HepG2 (cell line): ENCODE results near the gene SOCS1. TPM values are rescaled to one million over a fixed set of nuclear protein-coding genes. Genes with fewer than 3 reads are reported as not detected.
A peak's percentile ranks its signal among the peaks of the same experiment; 100 is the strongest.

ENCODE experiments used
- ATF5 ChIP-seq: sonication (generic); formaldehyde crosslinking; IDR thresholded peaks from 2 replicates; pipeline ENCODE4 v1.4.0; 2020; ENCODE audit warnings: mild to moderate bottlenecking, low read depth, missing genetic modification reagents
- HOXD1 ChIP-seq: sonication (generic); formaldehyde crosslinking; IDR thresholded peaks from 2 replicates; pipeline ENCODE4 v1.5.0; 2020; ENCODE audit warnings: missing genetic modification reagents
- KLF15 ChIP-seq: sonication (generic); formaldehyde crosslinking; IDR thresholded peaks from 2 replicates; pipeline ENCODE4 v1.8.1; 2023; ENCODE audit warnings: borderline replicate concordance, mild to moderate bottlenecking, inconsistent platforms, missing genetic modification reagents, mixed read lengths
- MBD4 ChIP-seq: IDR thresholded peaks from 2 replicates; pipeline ENCODE4 v1.6.1; 2012; ENCODE audit warnings: low read length, inconsistent platforms, borderline replicate concordance
- NFKB2 ChIP-seq: sonication (generic); formaldehyde crosslinking; IDR thresholded peaks from 2 replicates; pipeline ENCODE4 v1.4.0; 2020; ENCODE audit warnings: missing genetic modification reagents, borderline replicate concordance
- PAF1 ChIP-seq: IDR thresholded peaks from 2 replicates; pipeline ENCODE4 v1.6.1; 2016; ENCODE audit warnings: missing genetic modification reagents, missing compliant biosample characterization
- RARA ChIP-seq: IDR thresholded peaks from 2 replicates; pipeline ENCODE4 v1.6.1; 2016; ENCODE audit warnings: missing genetic modification reagents, missing compliant biosample characterization
- RBM22 ChIP-seq: fragments of 200-400 bp; formaldehyde crosslinking; optimal IDR thresholded peaks from 2 replicates; pipeline ENCODE3; 2017; ENCODE audit warnings: mild to moderate bottlenecking, low read length, moderate library complexity
- SATB2 ChIP-seq: sonication (generic); formaldehyde crosslinking; IDR thresholded peaks from 2 replicates; pipeline ENCODE4 v1.5.0; 2020; ENCODE audit warnings: missing genetic modification reagents
- TAF1 ChIP-seq: sonication (generic); formaldehyde crosslinking; IDR thresholded peaks from 2 replicates; pipeline ENCODE4 v1.4.0; 2020; ENCODE audit warnings: missing genetic modification reagents
- TEAD3 ChIP-seq: optimal IDR thresholded peaks from 2 replicates; pipeline ENCODE3; 2016; ENCODE audit warnings: borderline replicate concordance
- TP53 ChIP-seq: sonication (generic); formaldehyde crosslinking; conservative IDR thresholded peaks from 2 replicates; pipeline ENCODE4 v1.4.0; 2020; ENCODE audit warnings: missing genetic modification reagents
- USF2 ChIP-seq, 2 experiments: sonication (generic) in 1 of 2; formaldehyde crosslinking in 1 of 2; IDR thresholded peaks; 2 replicates each; pipeline versions ENCODE4 v1.5.1 to v1.6.1; 2011 to 2020; ENCODE audit warnings: borderline replicate concordance in 1 of 2, low read depth in 1 of 2, low read length in 1 of 2, mild to moderate bottlenecking in 1 of 2, missing genetic modification reagents in 1 of 2, moderate library complexity in 1 of 2
- ZNF207 ChIP-seq: fragments of 450-650 bp; IDR thresholded peaks from 2 replicates; pipeline ENCODE4 v1.6.1; 2016; ENCODE audit warnings: antibody characterized with exemption, borderline replicate concordance
- polyA plus RNA-seq, 8 experiments: library from polyadenylated mRNA; depleted of rRNA in 3 of 8; stranded (reverse) in 7 of 8; unstranded in 1 of 8; fragments of >200 nt; fragmentation: Illumina TruSeq in 4 of 8; extraction: Trizol in 4 of 8; gene quantifications; 2 replicates each; pipeline versions ENCODE4 v1.2.1 to v1.2.3, GENCODE V29; 2011 to 2016; ENCODE audit warnings: low read depth in 4 of 8, missing spikeins in 1 of 8, mixed read lengths in 1 of 8; ENCODE audit not compliant: insufficient read depth in 1 of 8
- total RNA-seq, 5 experiments: library from RNA; depleted of rRNA; stranded (reverse); fragments of >200 nt; fragmentation: Illumina TruSeq; extraction: Trizol; gene quantifications; 2 replicates each; pipeline ENCODE4 v1.2.3, GENCODE V29; 2016; ENCODE audit warnings: low read depth in 1 of 5
- TF ChIP-seq, protein P1 (sequence below): sonication (generic); formaldehyde crosslinking; IDR thresholded peaks from 2 replicates; pipeline ENCODE4 v1.8.1; 2023; ENCODE audit warnings: mild to moderate bottlenecking, moderate library complexity, missing genetic modification reagents
- TF ChIP-seq, protein P2 (sequence below): sonication (generic); formaldehyde crosslinking; IDR thresholded peaks from 2 replicates; pipeline ENCODE4 v1.8.0; 2022; ENCODE audit warnings: low read depth, missing genetic modification reagents
- TF ChIP-seq, protein P3 (sequence below): sonication (generic); formaldehyde crosslinking; IDR thresholded peaks from 2 replicates; pipeline ENCODE4 v1.5.0; 2020; ENCODE audit warnings: missing genetic modification reagents
- TF ChIP-seq, protein P4 (sequence below): sonication (generic); formaldehyde crosslinking; IDR thresholded peaks from 2 replicates; pipeline ENCODE4 v1.5.1; 2020; ENCODE audit warnings: mild to moderate bottlenecking, missing genetic modification reagents

Gene SOCS1
- total and polyA plus RNA-seq, 2 of the 13 experiments (the other 11 are each of a cell fraction or from before 2014, with no cell fraction given): 5.3 to 6.3 TPM

DNA sequence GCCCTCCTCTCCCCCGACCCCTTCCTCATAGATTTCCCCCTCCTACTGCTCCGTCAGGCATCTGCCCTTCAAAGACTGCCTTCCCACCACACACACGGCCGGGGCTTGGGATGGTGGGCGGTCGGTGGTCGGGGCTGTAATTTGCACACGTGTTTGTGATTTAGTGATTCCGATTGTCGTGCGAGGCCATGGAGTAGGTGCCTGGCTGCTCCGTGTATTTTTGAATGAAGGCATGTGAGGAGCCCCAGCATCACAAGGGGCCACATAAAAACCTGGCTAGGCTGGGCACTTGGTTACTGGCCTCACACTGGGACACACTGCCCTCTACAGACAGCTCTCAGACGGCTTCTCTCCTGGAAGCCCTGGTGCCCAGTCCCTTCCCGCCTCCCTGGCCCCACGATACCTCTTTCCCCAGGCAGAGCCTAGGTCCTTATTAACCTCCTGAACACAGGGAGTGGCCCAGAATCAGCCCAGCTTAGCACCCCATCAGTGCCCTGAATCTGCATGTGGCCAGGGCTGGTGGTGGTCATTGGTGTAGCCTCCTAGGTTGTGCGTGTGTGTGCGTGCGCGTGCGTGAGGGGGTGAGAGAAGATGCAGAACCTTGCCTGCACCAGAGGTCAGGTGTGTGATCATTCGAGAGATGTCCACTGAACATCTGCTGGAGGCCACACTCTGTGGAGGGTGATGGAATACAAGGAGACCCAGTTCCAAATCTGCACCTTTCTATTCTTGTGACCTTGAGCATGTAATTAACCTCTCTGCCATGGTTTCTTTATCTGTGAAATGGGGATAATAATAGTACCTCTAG, 1.3 kb upstream of the SOCS1 start (continued):
- peak; percentile 26; the same call in 1 of the 2 replicates for TF ChIP-seq USF2 (IDR thresholded peaks at IDR 0.05; ENCODE audit: low read depth, low read length)
- no peak; the same call in 1 of the 2 replicates for TF ChIP-seq USF2 (CRISPR knock-in tag; IDR thresholded peaks at IDR 0.05; ENCODE audit: borderline replicate concordance)
- peak; percentile 67 for TF ChIP-seq RARA (CRISPR knock-in tag)
- TF ChIP-seq NFKB2 (CRISPR knock-in tag): peak; percentile 96
- no peak for TF ChIP-seq RBM22
- no peak for TF ChIP-seq TEAD3 (CRISPR knock-in tag)
- TF ChIP-seq, protein P1, sequence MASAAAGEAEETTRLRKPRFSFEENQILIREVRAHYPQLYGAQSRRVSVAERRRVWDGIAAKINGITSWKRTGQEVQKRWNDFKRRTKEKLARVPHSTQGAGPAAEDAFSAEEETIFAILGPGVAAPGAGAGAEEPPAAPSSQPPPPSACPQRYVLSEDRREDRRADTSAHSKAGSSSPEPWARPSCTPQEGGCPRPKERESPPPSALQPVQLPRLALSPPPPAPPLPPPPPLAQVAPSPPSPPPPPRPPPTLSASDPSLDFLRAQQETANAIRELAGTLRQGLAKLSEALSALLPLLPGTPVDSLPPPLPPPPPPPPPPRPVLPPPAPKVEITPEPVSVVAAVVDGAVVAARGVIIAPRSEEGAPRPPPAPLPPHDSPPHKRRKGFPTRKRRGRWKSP (CRISPR knock-in tag): 0 out of 2 replicates have a peak, but pooled peaks have one; percentile 29
- peak; percentile 30 for TF ChIP-seq PAF1
- TF ChIP-seq, protein P2, sequence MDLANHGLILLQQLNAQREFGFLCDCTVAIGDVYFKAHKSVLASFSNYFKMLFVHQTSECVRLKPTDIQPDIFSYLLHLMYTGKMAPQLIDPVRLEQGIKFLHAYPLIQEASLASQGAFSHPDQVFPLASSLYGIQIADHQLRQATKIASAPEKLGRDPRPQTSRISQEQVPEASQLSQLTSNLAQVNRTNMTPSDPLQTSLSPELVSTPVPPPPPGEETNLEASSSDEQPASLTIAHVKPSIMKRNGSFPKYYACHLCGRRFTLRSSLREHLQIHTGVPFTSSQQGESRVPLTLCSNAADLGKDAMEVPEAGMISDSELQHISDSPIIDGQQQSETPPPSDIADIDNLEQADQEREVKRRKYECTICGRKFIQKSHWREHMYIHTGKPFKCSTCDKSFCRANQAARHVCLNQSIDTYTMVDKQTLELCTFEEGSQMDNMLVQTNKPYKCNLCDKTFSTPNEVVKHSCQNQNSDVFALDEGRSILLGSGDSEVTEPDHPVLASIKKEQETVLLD (CRISPR knock-in tag): no peak
- no peak for TF ChIP-seq ZNF207
- TF ChIP-seq TP53 (CRISPR knock-in tag): 0 out of 2 replicates have a peak, but pooled peaks have one; percentile 30
- TF ChIP-seq SATB2 (CRISPR knock-in tag): peak; percentile 91; the same call in 1 of the 2 replicates
- peak; percentile 91 for TF ChIP-seq ATF5 (CRISPR knock-in tag)
- no peak for TF ChIP-seq MBD4
- no peak for TF ChIP-seq TAF1 (CRISPR knock-in tag)
- TF ChIP-seq KLF15 (CRISPR knock-in tag): peak; percentile 55
- TF ChIP-seq HOXD1 (CRISPR knock-in tag): peak; percentile 85; the same call in 1 of the 2 replicates
- TF ChIP-seq, protein P3, sequence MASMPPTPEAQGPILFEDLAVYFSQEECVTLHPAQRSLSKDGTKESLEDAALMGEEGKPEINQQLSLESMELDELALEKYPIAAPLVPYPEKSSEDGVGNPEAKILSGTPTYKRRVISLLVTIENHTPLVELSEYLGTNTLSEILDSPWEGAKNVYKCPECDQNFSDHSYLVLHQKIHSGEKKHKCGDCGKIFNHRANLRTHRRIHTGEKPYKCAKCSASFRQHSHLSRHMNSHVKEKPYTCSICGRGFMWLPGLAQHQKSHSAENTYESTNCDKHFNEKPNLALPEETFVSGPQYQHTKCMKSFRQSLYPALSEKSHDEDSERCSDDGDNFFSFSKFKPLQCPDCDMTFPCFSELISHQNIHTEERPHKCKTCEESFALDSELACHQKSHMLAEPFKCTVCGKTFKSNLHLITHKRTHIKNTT (CRISPR knock-in tag): 0 out of 2 replicates have a peak, but pooled peaks have one; percentile 18
- TF ChIP-seq, protein P4, sequence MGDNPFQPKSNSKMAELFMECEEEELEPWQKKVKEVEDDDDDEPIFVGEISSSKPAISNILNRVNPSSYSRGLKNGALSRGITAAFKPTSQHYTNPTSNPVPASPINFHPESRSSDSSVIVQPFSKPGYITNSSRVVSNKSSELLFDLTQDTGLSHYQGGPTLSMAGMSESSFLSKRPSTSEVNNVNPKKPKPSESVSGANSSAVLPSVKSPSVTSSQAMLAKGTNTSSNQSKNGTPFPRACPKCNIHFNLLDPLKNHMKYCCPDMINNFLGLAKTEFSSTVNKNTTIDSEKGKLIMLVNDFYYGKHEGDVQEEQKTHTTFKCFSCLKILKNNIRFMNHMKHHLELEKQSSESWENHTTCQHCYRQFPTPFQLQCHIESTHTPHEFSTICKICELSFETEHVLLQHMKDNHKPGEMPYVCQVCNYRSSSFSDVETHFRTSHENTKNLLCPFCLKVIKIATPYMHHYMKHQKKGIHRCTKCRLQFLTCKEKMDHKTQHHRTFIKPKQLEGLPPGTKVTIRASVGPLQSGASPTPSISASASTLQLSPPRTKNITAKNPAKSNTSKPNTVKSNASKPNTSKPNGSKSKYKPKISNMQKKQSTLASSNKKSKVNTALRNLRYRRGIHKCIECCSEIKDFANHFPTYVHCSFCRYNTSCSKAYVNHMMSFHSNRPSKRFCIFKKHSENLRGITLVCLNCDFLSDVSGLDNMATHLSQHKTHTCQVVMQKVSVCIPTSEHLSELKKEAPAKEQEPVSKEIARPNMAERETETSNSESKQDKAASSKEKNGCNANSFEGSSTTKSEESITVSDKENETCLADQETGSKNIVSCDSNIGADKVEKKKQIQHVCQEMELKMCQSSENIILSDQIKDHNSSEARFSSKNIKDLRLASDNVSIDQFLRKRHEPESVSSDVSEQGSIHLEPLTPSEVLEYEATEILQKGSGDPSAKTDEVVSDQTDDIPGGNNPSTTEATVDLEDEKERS (CRISPR knock-in tag): 0 out of 2 replicates have a peak, but pooled peaks have one; percentile 35
